Stimulated activated CD4-positive, alpha-beta T cell treated with anti-CD3 and anti-CD28 coated beads, Interleukin-15, amount 100 ng/mL, for 1 hour (primary cell): ENCODE results near the gene CRYAA.
"Not testable (repeated sequence)": the region's sequence is repeated elsewhere in the genome, so short reads cannot be mapped to it uniquely, and the experiment has no call there.

ENCODE experiments used
- DNase-seq, 2 donors: peaks; one replicate each; pipeline ENCODE4 v3.0.0-alpha.2; 2020; ENCODE audit warnings: low read depth in 1 of 2, low spot score in 1 of 2

CRYAA gene

GRCh38 chr21:43168708-43169107, at the start of gene CRYAA:
CRYAA (plus strand) TSS chr21:43169008; CDS start chr21:43169100, 92 bp downstream.
- DNase-seq = not testable (repeated sequence)

- DNase-seq = not testable (repeated sequence)
Measured at GRCh38 chr21:43130094-43130493, 38.7 kb upstream of the CRYAA start.

GRCh38 chr21:43134520-43134919, 34.3 kb upstream of the CRYAA start:
- not testable (repeated sequence) for DNase-seq

GRCh38 chr21:43138944-43139343, 29.9 kb upstream of the CRYAA start:
- not testable (repeated sequence) for DNase-seq

- not testable (repeated sequence) for DNase-seq
Measured at GRCh38 chr21:43141407-43141806, 27.4 kb upstream of the CRYAA start.

- DNase-seq = not testable (repeated sequence)
Measured at GRCh38 chr21:43146637-43147036, 22.2 kb upstream of the CRYAA start.

- DNase-seq = not testable (repeated sequence)
Measured at GRCh38 chr21:43147999-43148398, 20.8 kb upstream of the CRYAA start.

GRCh38 chr21:43149344-43149743, 19.5 kb upstream of the CRYAA start:
- not testable (repeated sequence) for DNase-seq

GRCh38 chr21:43153601-43154000, 15.2 kb upstream of the CRYAA start:
- DNase-seq = not testable (repeated sequence)

GRCh38 chr21:43159279-43160175, 9.3 kb upstream of the CRYAA start:
- not testable (repeated sequence) for DNase-seq

- DNase-seq = not testable (repeated sequence)
Measured at GRCh38 chr21:43161826-43162707, 6.7 kb upstream of the CRYAA start.

GRCh38 chr21:43162708-43163205, 6.1 kb upstream of the CRYAA start:
- DNase-seq = not testable (repeated sequence)

GRCh38 chr21:43164823-43165222, 4.0 kb upstream of the CRYAA start:
- DNase-seq = not testable (repeated sequence)

- DNase-seq = not testable (repeated sequence)
Measured at GRCh38 chr21:43165734-43166133, 3.1 kb upstream of the CRYAA start.

GRCh38 chr21:43169230-43169886, 550 bp downstream of the CRYAA start:
- DNase-seq = not testable (repeated sequence)

- not testable (repeated sequence) for DNase-seq
Measured at GRCh38 chr21:43169891-43170290, 1.1 kb downstream of the CRYAA start.

GRCh38 chr21:43172812-43173211, 4.0 kb downstream of the CRYAA start:
- not testable (repeated sequence) for DNase-seq

GRCh38 chr21:43173438-43173837, 4.6 kb downstream of the CRYAA start:
- DNase-seq = not testable (repeated sequence)

GRCh38 chr21:43173930-43174329, 5.1 kb downstream of the CRYAA start:
- DNase-seq = not testable (repeated sequence)

GRCh38 chr21:43174998-43175397, 6.2 kb downstream of the CRYAA start:
- not testable (repeated sequence) for DNase-seq

GRCh38 chr21:43176621-43177020, 7.8 kb downstream of the CRYAA start:
- not testable (repeated sequence) for DNase-seq
